Activated CD4-positive, CD25-positive, alpha-beta regulatory T cell treated with anti-CD3 and anti-CD28 coated beads, Interleukin-2, amount 50 U/mL, for 72 hours (primary cell): Measurements from ENCODE around the gene CSNK2A1.

Experiments
- DNase-seq: peaks from one replicate; pipeline ENCODE4 v3.0.0; 2021

Gene CSNK2A1

GRCh38 chr20:427849-428657, 115.5 kb downstream of the CSNK2A1 start:
- no peak for DNase-seq

- DNase-seq: no peak
Observed at GRCh38 chr20:427401-427800, 116.2 kb downstream of the CSNK2A1 start.

- no peak for DNase-seq
Observed at GRCh38 chr20:426566-426965, 117.0 kb downstream of the CSNK2A1 start.
